Uterus (tissue), 4 donors: ENCODE data around the gene AQP1. TPM values are rescaled to one million over a fixed set of nuclear protein-coding genes. Genes with fewer than 3 reads are reported as not detected.
A peak's percentile ranks its signal among the peaks of the same experiment; 100 is the strongest.

ENCODE experiments used
- DNase-seq, 2 donors: peaks; one replicate each; pipeline ENCODE4 v3.0.0-alpha.2; 2019 to 2020
- H3K27ac ChIP-seq, 2 donors: fragments of 200-600 bp; sonication (generic); 1 replicate in 1 of 2; 2 replicates in 1 of 2; pipeline ENCODE4 v1.5.1; 2016 to 2018
- H3K27me3 ChIP-seq, 2 donors: fragments of 200-600 bp; sonication (generic); one replicate each; pipeline ENCODE4 v1.5.1; 2018 to 2019; ENCODE audit warnings: control low read depth in 1 of 2
- H3K36me3 ChIP-seq, 2 donors: fragments of 200-600 bp; sonication (generic); one replicate each; pipeline ENCODE4 v1.5.1; 2019; ENCODE audit warnings: control low read depth in 1 of 2
- H3K4me1 ChIP-seq, 2 donors: fragments of 200-600 bp; sonication (generic); one replicate each; pipeline ENCODE4 v1.5.1; 2018 to 2019; ENCODE audit warnings: control low read depth in 1 of 2
- H3K4me3 ChIP-seq, 2 donors: fragments of 200-600 bp; sonication (generic); 1 replicate in 1 of 2; 2 replicates in 1 of 2; pipeline ENCODE4 v1.5.1; 2018 to 2019; ENCODE audit warnings: mild to moderate bottlenecking in 1 of 2
- H3K9me3 ChIP-seq, 2 donors: fragments of 200-600 bp; sonication (generic); one replicate each; pipeline ENCODE4 v1.5.1; 2019; ENCODE audit warnings: control low read depth in 1 of 2
- POLR2A ChIP-seq, 2 donors: fragments of 450-650 bp; IDR thresholded peaks; one replicate each; pipeline ENCODE4 v1.6.1; 2016; ENCODE audit warnings: antibody characterized with exemption in 2 of 2, mild to moderate bottlenecking in 1 of 2, moderate library complexity in 1 of 2
- intact Hi-C: fragments of 100-400 bp; cut with DNase I; formaldehyde crosslinking; loops from one replicate; pipeline ENCODE4 v1.15.1; 2023; ENCODE audit warnings: low total_unique reads
- total RNA-seq, 4 donors: library from RNA; depleted of rRNA in 3 of 4; stranded (reverse); fragments of >200 nt in 3 of 4; gene quantifications; one replicate each; pipeline versions ENCODE4 v1.1.0 to v1.2.4, GENCODE V29; 2014 to 2023
- TF ChIP-seq, protein P1 (sequence below), 4 experiments: fragments of 200-600 bp in 2 of 4; fragments of 450-650 bp in 2 of 4; sonication (generic) in 2 of 4; IDR thresholded peaks; one replicate each; pipeline ENCODE4 v1.5.1; 2016 to 2019; ENCODE audit warnings: antibody characterized with exemption in 4 of 4, mild to moderate bottlenecking in 2 of 4, moderate library complexity in 1 of 4
- donor health status: DM: yes; HTN: yes; CAD: no.

The AQP1 gene
- total RNA-seq, 4 donors from 2014 or later: 69.6 to 477 (median 370) TPM

GRCh38 chr7:30916255-30916654, 4.6 kb downstream of the AQP1 start:
- H3K4me1 ChIP-seq: peaks cover 0 to 7% of the 10 kb centered on the region in 2 donors
- H3K27me3 ChIP-seq: no peaks in the 10 kb centered on the region
- no peaks in the 10 kb centered on the region for H3K36me3 ChIP-seq
- no peak for DNase-seq
- H3K4me3 ChIP-seq: no peak overlapping the region
- H3K9me3 ChIP-seq: no peaks in the 10 kb centered on the region
- H3K27ac ChIP-seq: peak overlapping the region in 1 of 2 donors; percentile 68
- intact Hi-C loops: no loop called here
- TF ChIP-seq POLR2A (IDR thresholded peaks at IDR 0.05): no peak
- TF ChIP-seq, protein P1, sequence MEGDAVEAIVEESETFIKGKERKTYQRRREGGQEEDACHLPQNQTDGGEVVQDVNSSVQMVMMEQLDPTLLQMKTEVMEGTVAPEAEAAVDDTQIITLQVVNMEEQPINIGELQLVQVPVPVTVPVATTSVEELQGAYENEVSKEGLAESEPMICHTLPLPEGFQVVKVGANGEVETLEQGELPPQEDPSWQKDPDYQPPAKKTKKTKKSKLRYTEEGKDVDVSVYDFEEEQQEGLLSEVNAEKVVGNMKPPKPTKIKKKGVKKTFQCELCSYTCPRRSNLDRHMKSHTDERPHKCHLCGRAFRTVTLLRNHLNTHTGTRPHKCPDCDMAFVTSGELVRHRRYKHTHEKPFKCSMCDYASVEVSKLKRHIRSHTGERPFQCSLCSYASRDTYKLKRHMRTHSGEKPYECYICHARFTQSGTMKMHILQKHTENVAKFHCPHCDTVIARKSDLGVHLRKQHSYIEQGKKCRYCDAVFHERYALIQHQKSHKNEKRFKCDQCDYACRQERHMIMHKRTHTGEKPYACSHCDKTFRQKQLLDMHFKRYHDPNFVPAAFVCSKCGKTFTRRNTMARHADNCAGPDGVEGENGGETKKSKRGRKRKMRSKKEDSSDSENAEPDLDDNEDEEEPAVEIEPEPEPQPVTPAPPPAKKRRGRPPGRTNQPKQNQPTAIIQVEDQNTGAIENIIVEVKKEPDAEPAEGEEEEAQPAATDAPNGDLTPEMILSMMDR (IDR thresholded peaks at IDR 0.05): no peak

DNA sequence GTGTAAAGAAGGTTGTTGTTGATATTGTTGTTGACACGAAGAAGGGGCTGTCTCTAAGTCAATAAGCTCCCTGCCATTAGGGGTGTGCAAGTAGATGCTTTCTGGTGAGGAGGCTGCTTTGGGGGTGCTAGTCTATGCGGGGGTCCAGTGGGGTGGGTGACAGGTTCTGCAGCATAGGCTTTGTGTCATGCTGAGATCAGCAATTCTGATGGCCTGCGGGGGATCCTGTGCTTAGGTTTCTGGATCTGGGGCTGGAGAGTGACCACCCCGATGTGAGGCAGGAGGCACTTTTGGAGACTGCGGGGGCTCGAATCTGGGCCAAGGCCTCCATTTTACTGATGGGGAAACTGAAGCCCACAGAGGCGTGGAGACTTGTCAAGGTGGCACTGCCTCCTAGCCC, 5.1 kb downstream of the AQP1 start:
- intact Hi-C loops: no loop called here
- H3K36me3 ChIP-seq: no peaks in the 10 kb centered on the region
- peaks cover 0 to 6% of the 10 kb centered on the region in 2 donors for H3K4me1 ChIP-seq
- H3K27ac ChIP-seq: peak overlapping the region in 1 of 2 donors; percentile 68
- H3K4me3 ChIP-seq: no peak overlapping the region
- H3K9me3 ChIP-seq: no peaks in the 10 kb centered on the region
- no peak for TF ChIP-seq POLR2A (IDR thresholded peaks at IDR 0.05)
- TF ChIP-seq, protein P1 (IDR thresholded peaks at IDR 0.05): no peak
- no peak for DNase-seq
- no peaks in the 10 kb centered on the region for H3K27me3 ChIP-seq

DNA sequence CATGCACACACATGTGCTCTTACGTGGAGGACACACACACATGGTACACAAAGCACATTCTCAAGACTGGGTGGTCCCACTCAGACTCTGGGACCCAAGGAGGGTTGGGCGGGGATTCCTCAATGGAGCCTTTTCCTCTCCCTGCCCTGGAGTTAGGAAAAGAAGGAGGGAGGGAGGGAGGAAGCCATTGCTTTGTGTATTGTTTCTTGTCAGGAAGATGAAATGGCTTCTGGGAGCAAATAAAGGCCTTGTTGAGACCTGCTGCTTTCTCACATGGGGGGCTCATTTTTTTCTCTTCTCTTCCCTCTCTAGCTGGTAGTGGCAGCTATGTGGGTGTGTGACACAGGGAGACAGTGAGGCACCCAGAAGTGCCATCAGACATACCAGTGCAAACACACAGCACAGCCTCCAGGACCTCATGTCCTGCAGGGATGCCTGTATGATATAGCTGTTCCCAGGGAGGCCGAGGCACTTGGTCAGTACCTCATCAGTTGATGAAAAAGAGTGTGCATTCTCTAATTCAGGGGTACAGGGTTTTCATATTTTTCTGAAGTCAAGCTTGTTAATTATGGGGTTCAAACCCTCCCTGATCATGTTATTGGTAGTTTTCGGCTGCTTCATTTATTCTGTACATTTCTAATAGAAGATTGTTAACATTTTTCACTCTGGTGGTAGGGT, 5.7 kb downstream of the AQP1 start:
- Histone ChIP-seq H3K4me3 (no peak overlapping the region), H3K4me1 (peaks cover 0 to 6% of the 10 kb centered on the region in 2 donors), H3K36me3 (no peaks in the 10 kb centered on the region), H3K27me3 (no peaks in the 10 kb centered on the region), H3K9me3 (no peaks in the 10 kb centered on the region), H3K27ac (no peak overlapping the region)
- DNase-seq: no peak
- intact Hi-C loops: no loop called here
- TF ChIP-seq, protein P1 (IDR thresholded peaks at IDR 0.05): no peak
- no peak for TF ChIP-seq POLR2A (IDR thresholded peaks at IDR 0.05)

- DNase-seq: no peak
- H3K4me3 ChIP-seq: no peak overlapping the region
- peak overlapping the region; percentile 12 to 18 for H3K27ac ChIP-seq
- no peaks in the 10 kb centered on the region for H3K36me3 ChIP-seq
- peaks cover 0 to 6% of the 10 kb centered on the region in 2 donors for H3K4me1 ChIP-seq
- H3K9me3 ChIP-seq: no peaks in the 10 kb centered on the region
- TF ChIP-seq, protein P1 (IDR thresholded peaks at IDR 0.05): no peak
- no peak for TF ChIP-seq POLR2A (IDR thresholded peaks at IDR 0.05)
- intact Hi-C loops: no loop called here
- no peaks in the 10 kb centered on the region for H3K27me3 ChIP-seq
Observed at GRCh38 chr7:30918676-30919075, 7.0 kb downstream of the AQP1 start.

GRCh38 chr7:30920021-30920583, 8.4 kb downstream of the AQP1 start:
- no peak overlapping the region for H3K4me3 ChIP-seq
- intact Hi-C loops: no loop called here
- H3K4me1 ChIP-seq: peaks cover 0 to 6% of the 10 kb centered on the region in 2 donors
- no peaks in the 10 kb centered on the region for H3K27me3 ChIP-seq
- H3K36me3 ChIP-seq: no peaks in the 10 kb centered on the region
- DNase-seq: peak; percentile 8 to 11
- TF ChIP-seq, protein P1 (IDR thresholded peaks at IDR 0.05): no peak
- no peak for TF ChIP-seq POLR2A (IDR thresholded peaks at IDR 0.05)
- no peaks in the 10 kb centered on the region for H3K9me3 ChIP-seq
- H3K27ac ChIP-seq: peak overlapping the region; percentile 33 to 41
